Measurements from ENCODE around the gene GPC6.

- no peak for TF ChIP-seq POLR2A (IDR thresholded peaks at IDR 0.05)
- TF ChIP-seq CTCF (IDR thresholded peaks at IDR 0.05): no peak
Observed at GRCh38 chr13:93775027-93775426, 548.4 kb downstream of the GPC6 start.
